OCI-M1 (cell line): ENCODE data around the gene MINDY4B.
A peak's percentile ranks its signal among the peaks of the same experiment; 100 is the strongest.

ENCODE experiments used
- DNase-seq: peaks from one replicate; lab custom pipeline; 2025; lab: John Stamatoyannopoulos, UW

Gene MINDY4B

DNA sequence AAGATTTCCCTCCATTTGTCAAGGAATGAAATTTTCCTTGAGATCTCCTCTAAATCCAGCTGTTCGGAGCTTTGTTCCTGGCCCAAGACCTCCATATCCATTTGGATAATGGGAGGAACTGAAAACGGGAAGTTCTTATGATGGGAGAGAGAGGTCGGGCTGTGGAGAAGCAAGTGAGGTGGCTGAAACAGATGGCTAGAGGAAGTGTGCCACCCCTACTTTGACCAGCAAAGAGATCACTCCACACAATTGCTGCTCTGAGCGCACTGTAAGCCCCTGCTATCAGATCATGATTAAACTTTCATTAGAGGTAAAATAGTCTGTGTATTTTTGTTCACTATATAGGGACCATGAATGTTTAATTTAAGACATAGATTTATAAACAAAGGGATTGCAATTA lies at the start of gene MINDY4B:
Gene MINDY4B, minus strand, starts transcription at position 101 of the 400 bp plus-strand sequence. Its CDS starts 0 bp downstream, at position 101.
- DNase-seq, result no peak

DNA sequence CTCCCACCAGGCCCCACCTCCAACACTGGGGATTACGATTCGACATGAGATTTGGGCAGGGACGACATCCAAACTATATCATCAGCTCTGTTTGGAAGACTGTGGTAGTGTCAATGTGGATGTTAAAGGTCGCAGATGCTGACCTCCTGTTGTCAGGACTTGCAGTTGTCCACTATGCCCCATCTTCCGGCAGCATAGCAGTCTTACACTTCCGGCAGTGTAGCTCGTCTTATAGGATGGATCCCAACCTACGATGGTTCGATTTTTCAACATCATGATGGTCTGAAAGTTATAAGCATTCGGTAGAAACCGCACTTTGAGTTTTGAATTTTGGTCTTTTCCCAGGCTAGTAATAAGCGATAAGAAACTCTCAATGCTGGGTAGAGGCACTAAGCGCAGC lies 46.7 kb upstream of the MINDY4B start:
- no peak for DNase-seq

DNA sequence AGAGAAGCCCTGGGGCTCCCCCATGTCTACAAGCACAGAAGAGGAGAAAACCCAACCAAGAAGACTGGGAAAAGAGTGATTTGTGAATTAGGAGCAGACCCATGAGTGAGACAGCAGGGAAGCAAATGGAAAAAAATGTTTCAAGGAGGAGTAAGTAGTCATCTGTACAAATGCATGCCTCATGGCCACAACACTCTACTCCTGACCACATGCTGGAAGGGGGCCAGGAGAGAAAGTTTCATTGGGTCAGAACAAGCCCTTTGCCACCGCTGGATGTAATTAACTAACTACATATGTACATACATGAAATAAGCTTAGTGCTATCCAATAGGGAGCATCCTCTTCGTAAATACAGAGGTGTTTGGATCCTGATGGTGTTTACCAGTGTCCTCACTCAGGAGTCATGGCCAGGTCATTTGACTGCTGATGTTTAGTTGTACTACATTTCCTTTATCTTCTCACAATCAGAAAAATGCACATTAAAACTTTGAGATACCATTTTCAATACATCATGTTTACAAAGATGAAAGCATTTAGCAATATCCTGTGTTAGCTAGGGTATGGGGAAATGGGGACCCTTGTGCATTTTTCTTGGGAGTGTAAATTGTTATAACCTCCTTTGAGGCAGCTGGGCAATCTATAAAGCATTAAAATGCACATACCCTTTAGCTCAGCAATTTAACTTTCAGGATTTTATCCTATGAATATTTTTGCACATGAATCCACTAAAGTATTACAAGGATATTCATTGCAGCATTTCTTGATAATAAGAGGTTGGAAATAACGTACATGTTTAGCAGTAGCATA lies 40.2 kb upstream of the MINDY4B start:
- no peak for DNase-seq

GRCh38 chr3:150942221-150942620 lies 37.0 kb upstream of the MINDY4B start:
- no peak for DNase-seq

DNA sequence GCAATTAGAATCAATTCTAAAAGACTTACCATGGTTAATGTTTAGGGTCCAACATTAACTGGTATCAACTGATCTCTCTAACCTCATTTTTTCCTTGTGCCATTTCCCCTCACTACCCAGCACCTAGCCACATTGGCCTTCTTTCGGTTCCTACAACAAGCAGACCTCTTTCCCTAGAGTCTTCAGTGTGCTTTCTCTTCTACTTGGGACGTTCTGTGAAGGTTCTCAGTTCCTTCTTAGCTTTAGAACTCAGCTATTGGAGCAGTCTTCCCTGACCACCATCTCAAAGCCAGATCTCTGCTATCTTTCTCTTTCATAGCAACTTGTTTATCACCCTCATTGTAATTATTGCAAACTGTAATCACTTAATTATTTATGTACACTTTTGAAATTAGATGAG lies 31.5 kb upstream of the MINDY4B start:
- DNase-seq, result no peak

GRCh38 chr3:150933473-150933995 lies 28.3 kb upstream of the MINDY4B start:
- DNase-seq, result no peak

DNA sequence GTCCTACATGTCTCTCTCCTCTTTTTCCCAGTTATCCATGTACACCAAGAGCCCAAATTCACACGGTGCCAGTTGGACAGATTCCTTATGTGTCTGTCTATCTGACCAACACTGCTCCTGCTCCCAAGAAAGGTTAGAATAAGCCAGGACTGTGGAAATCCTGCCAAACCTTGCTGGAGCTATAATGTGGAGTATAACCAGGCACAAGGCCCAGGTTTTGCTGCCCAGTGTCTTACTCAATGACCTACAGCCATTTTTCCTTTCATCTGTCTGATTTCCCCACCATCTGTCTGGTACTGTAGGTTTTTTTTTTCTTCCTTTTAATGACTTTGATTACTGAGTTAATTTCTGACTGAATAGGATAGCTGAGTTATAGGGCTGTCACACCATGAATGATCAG lies 26.5 kb upstream of the MINDY4B start:
- DNase-seq, result no peak

- no peak for DNase-seq
These were observed 25.6 kb upstream of the MINDY4B start for GRCh38 chr3:150930839-150931238.

- no peak for DNase-seq
These were observed 23.0 kb upstream of the MINDY4B start for GRCh38 chr3:150928234-150928633.

GRCh38 chr3:150926328-150926727 lies 21.1 kb upstream of the MINDY4B start:
- DNase-seq, result no peak

DNA sequence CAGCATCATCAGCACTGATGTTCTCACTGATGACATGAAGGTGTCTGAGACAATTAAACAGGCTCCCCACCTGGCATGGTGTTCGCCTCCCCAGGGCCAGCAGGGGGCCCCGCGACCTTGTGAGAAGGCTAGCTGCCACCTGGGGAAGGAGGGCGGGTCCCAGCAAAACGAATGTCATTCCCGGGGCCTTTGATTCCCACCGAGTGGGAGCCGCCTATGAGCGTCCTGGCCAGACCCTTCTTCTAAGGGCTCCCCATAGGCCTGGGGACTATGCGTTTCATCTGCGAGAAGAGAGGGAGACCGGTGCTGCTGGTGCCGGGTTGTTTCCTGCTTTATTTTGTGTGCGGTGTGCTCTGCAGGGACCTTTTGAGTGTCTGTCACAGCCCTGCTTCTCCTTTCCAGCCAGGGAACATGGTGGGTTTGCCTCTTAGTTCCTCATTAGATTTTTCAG lies 20.5 kb upstream of the MINDY4B start:
- peak; percentile 2 for DNase-seq

- DNase-seq, result no peak
These were observed 17.4 kb upstream of the MINDY4B start for GRCh38 chr3:150922611-150923010.

- DNase-seq, result no peak
These were observed 16.0 kb upstream of the MINDY4B start for GRCh38 chr3:150921209-150921608.

GRCh38 chr3:150920236-150920635 lies 15.0 kb upstream of the MINDY4B start:
- no peak for DNase-seq

GRCh38 chr3:150917951-150918350 lies 12.7 kb upstream of the MINDY4B start:
- DNase-seq, result no peak

- DNase-seq, result no peak
These were observed 8.1 kb upstream of the MINDY4B start for GRCh38 chr3:150913133-150913922.

DNA sequence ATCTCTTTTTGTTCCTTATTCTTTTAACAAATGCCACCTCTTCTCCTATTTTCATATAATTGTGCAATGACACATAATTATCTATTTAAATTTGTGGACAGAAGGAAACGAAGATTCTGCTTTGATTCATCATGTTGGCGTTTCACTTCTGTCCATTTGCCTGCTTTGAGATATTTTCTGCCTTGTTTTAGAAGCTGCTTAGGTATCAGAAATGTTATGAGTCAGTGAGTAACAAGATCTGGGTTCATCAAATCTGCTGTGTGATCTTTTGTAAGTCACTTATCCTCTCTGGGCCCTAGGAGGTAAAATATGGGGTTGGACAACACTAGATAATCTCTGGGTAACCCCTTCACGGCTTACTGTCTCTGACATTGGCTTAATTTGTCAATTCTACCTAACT lies 7.3 kb upstream of the MINDY4B start:
- no peak for DNase-seq

- DNase-seq, result no peak
These were observed 6.5 kb upstream of the MINDY4B start for GRCh38 chr3:150911771-150912170.

DNA sequence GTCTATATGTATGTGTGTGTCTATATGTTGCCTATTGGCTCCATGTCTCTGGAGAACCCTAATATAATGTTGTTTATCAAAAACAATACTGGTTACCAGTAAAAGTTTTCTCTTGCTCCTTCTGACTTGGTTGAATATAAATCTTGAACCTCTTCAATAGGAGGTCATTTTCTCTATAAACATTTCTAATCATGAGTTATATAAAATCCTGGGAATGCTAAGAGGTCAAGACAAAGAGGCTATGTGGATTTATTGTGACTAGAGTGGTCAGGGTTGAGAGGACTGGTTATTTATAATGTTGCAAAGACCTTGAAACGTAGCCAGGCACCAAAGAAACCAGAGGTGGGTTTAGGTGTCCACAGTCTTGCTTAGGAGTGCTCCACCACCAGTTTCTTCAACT lies 1.2 kb upstream of the MINDY4B start:
- no peak for DNase-seq

GRCh38 chr3:150905746-150906145 lies 507 bp upstream of the MINDY4B start:
- DNase-seq, result no peak

- peak; percentile 15 for DNase-seq
These were observed 2.3 kb downstream of the MINDY4B start for GRCh38 chr3:150902988-150903387.

DNA sequence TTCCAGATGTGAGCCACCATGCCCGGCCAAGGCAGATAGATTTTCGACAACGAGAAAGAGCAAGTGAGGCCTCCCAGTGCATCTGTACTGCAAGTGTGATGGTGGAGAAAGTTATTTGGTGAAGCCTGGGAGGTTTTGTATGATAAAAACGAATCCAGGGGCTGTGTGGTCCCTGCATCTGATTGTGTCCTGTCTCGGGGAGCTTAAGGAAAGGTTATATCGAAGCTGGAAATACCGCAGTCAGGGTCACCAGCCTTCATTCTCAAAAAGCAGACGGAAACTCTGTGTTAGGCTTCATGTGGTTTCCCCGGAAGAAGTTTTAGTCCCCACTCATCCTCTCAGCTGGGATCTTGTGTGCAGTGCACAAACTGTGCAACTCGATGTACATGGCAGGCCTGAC lies 3.4 kb downstream of the MINDY4B start:
- no peak for DNase-seq

DNA sequence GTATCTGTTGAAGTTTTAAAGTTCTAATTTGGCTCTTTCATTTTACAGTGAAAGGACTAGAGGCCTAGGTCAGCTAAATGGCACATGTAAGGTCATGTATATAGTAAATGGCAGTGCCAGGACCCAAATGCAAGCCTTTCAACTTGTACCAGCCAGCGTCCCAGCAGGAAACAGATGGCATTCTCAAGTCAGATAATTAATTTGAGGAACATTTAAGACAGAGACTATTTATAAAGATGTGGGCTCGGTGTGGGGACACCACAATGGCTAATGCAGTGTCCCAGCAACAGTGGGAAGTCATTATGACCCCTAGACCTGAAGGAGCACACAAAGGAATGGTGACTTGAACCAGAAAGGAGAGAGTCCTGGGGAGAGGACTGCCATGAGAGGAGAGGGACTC lies 6.1 kb downstream of the MINDY4B start:
- DNase-seq, result no peak
